ENCODE results near the gene WNT5B.

The WNT5B gene

GRCh38 chr12:1655225-1655788, 26.3 kb downstream of the WNT5B start:
- DNase-seq, result no peak

- DNase-seq, result no peak
These were observed 27.9 kb downstream of the WNT5B start for GRCh38 chr12:1656902-1657301.

GRCh38 chr12:1657688-1658087, 28.7 kb downstream of the WNT5B start:
- DNase-seq, result no peak

GRCh38 chr12:1660304-1661187, 31.5 kb downstream of the WNT5B start:
- DNase-seq, result no peak

GRCh38 chr12:1661553-1662335, 32.7 kb downstream of the WNT5B start:
- peak; percentile 88 for DNase-seq

- no peak for DNase-seq
These were observed 33.9 kb downstream of the WNT5B start for GRCh38 chr12:1662761-1663439.

GRCh38 chr12:1663440-1664132, 34.6 kb downstream of the WNT5B start:
- DNase-seq, result no peak

- no peak for DNase-seq
These were observed 36.3 kb downstream of the WNT5B start for GRCh38 chr12:1665366-1665765.

- DNase-seq, result no peak
These were observed 37.2 kb downstream of the WNT5B start for GRCh38 chr12:1666215-1666614.

- no peak for DNase-seq
These were observed 37.7 kb downstream of the WNT5B start for GRCh38 chr12:1666685-1667162.

GRCh38 chr12:1668833-1669543, 40.0 kb downstream of the WNT5B start:
- DNase-seq, result no peak

- DNase-seq, result no peak
These were observed 41.6 kb downstream of the WNT5B start for GRCh38 chr12:1670358-1671268.

GRCh38 chr12:1676043-1676442, 47.0 kb downstream of the WNT5B start:
- DNase-seq, result no peak

- DNase-seq, result no peak
These were observed 51.9 kb downstream of the WNT5B start for GRCh38 chr12:1680804-1681492.

GRCh38 chr12:1681493-1681807, 52.4 kb downstream of the WNT5B start:
- no peak for DNase-seq

GRCh38 chr12:1688086-1688710, 59.2 kb downstream of the WNT5B start:
- DNase-seq, result no peak

- DNase-seq, result peak; percentile 97
These were observed 61.6 kb downstream of the WNT5B start, which contains the start of gene ADIPOR2 for GRCh38 chr12:1690578-1691122. ADIPOR2 (plus strand) TSS chr12:1691070; CDS start chr12:1754344, 63,274 bp downstream.

GRCh38 chr12:1691123-1692007, 62.3 kb downstream of the WNT5B start:
- peak; percentile 69 for DNase-seq

Data from NCI-H1105 (cell line).